ENCODE data around the gene SYT14.
"Not testable (repeated sequence)": the region's sequence is repeated elsewhere in the genome, so short reads cannot be mapped to it uniquely, and the experiment has no call there.

SYT14 gene

GRCh38 chr1:210024996-210025395, 87.0 kb downstream of the SYT14 start:
- no peak for DNase-seq (ENCODE audit: low read depth in 2 of 2, low spot score in 1 of 2)

GRCh38 chr1:210025870-210026269, 87.9 kb downstream of the SYT14 start:
- DNase-seq (ENCODE audit: low read depth in 2 of 2, low spot score in 1 of 2) = no peak

- no peak for DNase-seq (ENCODE audit: low read depth in 2 of 2, low spot score in 1 of 2)
Observed at GRCh38 chr1:210027994-210028393, 90.0 kb downstream of the SYT14 start.

GRCh38 chr1:210031473-210031872, 93.5 kb downstream of the SYT14 start:
- no peak for DNase-seq (ENCODE audit: low read depth in 2 of 2, low spot score in 1 of 2)

- DNase-seq (ENCODE audit: low read depth in 2 of 2, low spot score in 1 of 2) = no peak
Observed at GRCh38 chr1:210043058-210043457, 105.0 kb downstream of the SYT14 start.

GRCh38 chr1:210049616-210050015, 111.6 kb downstream of the SYT14 start:
- DNase-seq (ENCODE audit: low read depth in 2 of 2, low spot score in 1 of 2) = no peak

- DNase-seq (ENCODE audit: low read depth in 2 of 2, low spot score in 1 of 2) = not testable (repeated sequence)
Observed at GRCh38 chr1:210050491-210050890, 112.5 kb downstream of the SYT14 start.

GRCh38 chr1:210053126-210053525, 115.1 kb downstream of the SYT14 start:
- DNase-seq (ENCODE audit: low read depth in 2 of 2, low spot score in 1 of 2) = no peak

- DNase-seq (ENCODE audit: low read depth in 2 of 2, low spot score in 1 of 2) = no peak
Observed at GRCh38 chr1:210057593-210057992, 119.6 kb downstream of the SYT14 start.

- no peak for DNase-seq (ENCODE audit: low read depth in 2 of 2, low spot score in 1 of 2)
Observed at GRCh38 chr1:210061992-210062391, 124.0 kb downstream of the SYT14 start.

- DNase-seq (ENCODE audit: low read depth in 2 of 2, low spot score in 1 of 2) = no peak
Observed at GRCh38 chr1:210070531-210070930, 132.5 kb downstream of the SYT14 start.

- DNase-seq (ENCODE audit: low read depth in 2 of 2, low spot score in 1 of 2) = no peak
Observed at GRCh38 chr1:210072129-210072528, 134.1 kb downstream of the SYT14 start.

- no peak for DNase-seq (ENCODE audit: low read depth in 2 of 2, low spot score in 1 of 2)
Observed at GRCh38 chr1:210072896-210073504, 135.0 kb downstream of the SYT14 start.

- DNase-seq (ENCODE audit: low read depth in 2 of 2, low spot score in 1 of 2) = no peak
Observed at GRCh38 chr1:210074904-210075303, 136.9 kb downstream of the SYT14 start.

GRCh38 chr1:210076620-210077019, 138.6 kb downstream of the SYT14 start:
- no peak for DNase-seq (ENCODE audit: low read depth in 2 of 2, low spot score in 1 of 2)

- no peak for DNase-seq (ENCODE audit: low read depth in 2 of 2, low spot score in 1 of 2)
Observed at GRCh38 chr1:210081494-210081893, 143.5 kb downstream of the SYT14 start.

GRCh38 chr1:210085359-210085758, 147.3 kb downstream of the SYT14 start:
- DNase-seq (ENCODE audit: low read depth in 2 of 2, low spot score in 1 of 2) = no peak

- DNase-seq (ENCODE audit: low read depth in 2 of 2, low spot score in 1 of 2) = no peak
Observed at GRCh38 chr1:210087058-210087457, 149.0 kb downstream of the SYT14 start.

GRCh38 chr1:210089855-210090254, 151.8 kb downstream of the SYT14 start:
- DNase-seq (ENCODE audit: low read depth in 2 of 2, low spot score in 1 of 2) = no peak

GRCh38 chr1:210092366-210092765, 154.3 kb downstream of the SYT14 start:
- DNase-seq (ENCODE audit: low read depth in 2 of 2, low spot score in 1 of 2) = no peak

GRCh38 chr1:210093461-210093860, 155.4 kb downstream of the SYT14 start:
- no peak for DNase-seq (ENCODE audit: low read depth in 2 of 2, low spot score in 1 of 2)

- DNase-seq (ENCODE audit: low read depth in 2 of 2, low spot score in 1 of 2) = no peak
Observed at GRCh38 chr1:210098356-210098755, 160.3 kb downstream of the SYT14 start.

GRCh38 chr1:210099921-210100320, 161.9 kb downstream of the SYT14 start:
- no peak for DNase-seq (ENCODE audit: low read depth in 2 of 2, low spot score in 1 of 2)

- no peak for DNase-seq (ENCODE audit: low read depth in 2 of 2, low spot score in 1 of 2)
Observed at GRCh38 chr1:210104103-210104502, 166.1 kb downstream of the SYT14 start.

All from stimulated activated CD8-positive, alpha-beta memory T cell treated with anti-CD3 and anti-CD28 coated beads, Interleukin-4, amount 100 ng/mL, for 4 hours (primary cell).